ENCODE results near the gene CRIP1. TPM values are rescaled to one million over a fixed set of nuclear protein-coding genes. Genes with fewer than 3 reads are reported as not detected.

Gene CRIP1
- total and polyA plus RNA-seq, 2 experiments from 2014 or later: 1.8 to 14.7 TPM

- H3K4me1 ChIP-seq (ENCODE audit: insufficient read depth): peaks cover 7% of the 10 kb centered on the region
- H3K9me3 ChIP-seq (ENCODE audit: low read depth): no peaks in the 10 kb centered on the region
- H3K27ac ChIP-seq: no peak overlapping the region
- no peaks in the 10 kb centered on the region for H3K79me2 ChIP-seq
- DNase-seq (ENCODE audit: low spot score): peak; percentile 7
- H4K20me1 ChIP-seq (ENCODE audit: insufficient read depth, poor library complexity, severe bottlenecking): no peaks in the 10 kb centered on the region
- no peak overlapping the region for H3K4me2 ChIP-seq
- H3K9me2 ChIP-seq (replicated peaks; ENCODE audit: insufficient read depth): no peaks in the 10 kb centered on the region
- WGBS (ENCODE audit: low lambda C conversion rate, missing lambda C conversion rate): 85% methylated on average over 18 of the region's 20 CpGs
- TF ChIP-seq EZH2 (IDR thresholded peaks at IDR 0.05; ENCODE audit: borderline replicate concordance): no peak
- TF ChIP-seq EZH2phosphoT487 (IDR thresholded peaks at IDR 0.05; ENCODE audit: low read depth, severe bottlenecking, unreplicated experiment): no peak
- no peak for TF ChIP-seq CTCF (IDR thresholded peaks at IDR 0.05; ENCODE audit: poor library complexity)
- no peaks in the 10 kb centered on the region for H3K27me3 ChIP-seq
- H2AFZ ChIP-seq: no peak overlapping the region
- no peaks in the 10 kb centered on the region for H3K36me3 ChIP-seq (replicated peaks; ENCODE audit: insufficient read depth, low read depth)
- no peak overlapping the region for H3K4me3 ChIP-seq
Measured at GRCh38 chr14:105492971-105493871, 6.5 kb downstream of the CRIP1 start.

GRCh38 chr14:105493921-105494605 lies 7.4 kb downstream of the CRIP1 start:
- peak; percentile 2 for DNase-seq (ENCODE audit: low spot score)
- no peak for TF ChIP-seq CTCF (IDR thresholded peaks at IDR 0.05; ENCODE audit: poor library complexity)
- no peak for TF ChIP-seq EZH2phosphoT487 (IDR thresholded peaks at IDR 0.05; ENCODE audit: low read depth, severe bottlenecking, unreplicated experiment)
- no peak for TF ChIP-seq EZH2 (IDR thresholded peaks at IDR 0.05; ENCODE audit: borderline replicate concordance)
- WGBS (ENCODE audit: low lambda C conversion rate, missing lambda C conversion rate): 86% methylated on average over 15 of the region's 16 CpGs

GRCh38 chr14:105494606-105494929 lies 7.9 kb downstream of the CRIP1 start:
- Histone ChIP-seq H3K27me3 (no peaks in the 10 kb centered on the region), H3K4me1 (ENCODE audit: insufficient read depth) (no peaks in the 10 kb centered on the region), H3K9me3 (ENCODE audit: low read depth) (no peaks in the 10 kb centered on the region), H3K9me2 (replicated peaks; ENCODE audit: insufficient read depth) (no peaks in the 10 kb centered on the region), H2AFZ (no peak overlapping the region), H3K79me2 (no peaks in the 10 kb centered on the region), H3K27ac (no peak overlapping the region), H3K36me3 (replicated peaks; ENCODE audit: insufficient read depth, low read depth) (no peaks in the 10 kb centered on the region), H3K4me2 (no peak overlapping the region), H3K4me3 (no peak overlapping the region), H4K20me1 (ENCODE audit: insufficient read depth, poor library complexity, severe bottlenecking) (no peaks in the 10 kb centered on the region)
- no peak for TF ChIP-seq CTCF (IDR thresholded peaks at IDR 0.05; ENCODE audit: poor library complexity)
- TF ChIP-seq EZH2phosphoT487 (IDR thresholded peaks at IDR 0.05; ENCODE audit: low read depth, severe bottlenecking, unreplicated experiment): no peak
- TF ChIP-seq EZH2 (IDR thresholded peaks at IDR 0.05; ENCODE audit: borderline replicate concordance): no peak
- 94% methylated on average over 6 of the region's 6 CpGs for WGBS (ENCODE audit: low lambda C conversion rate, missing lambda C conversion rate)
- no peak for DNase-seq (ENCODE audit: low spot score)

More at GRCh38 chr14:105493921-105494605, 7.4 kb downstream of the CRIP1 start:
- Histone ChIP-seq H3K79me2 (no peaks in the 10 kb centered on the region), H3K9me2 (replicated peaks; ENCODE audit: insufficient read depth) (no peaks in the 10 kb centered on the region), H3K4me1 (ENCODE audit: insufficient read depth) (peaks cover 5% of the 10 kb centered on the region), H3K9me3 (ENCODE audit: low read depth) (no peaks in the 10 kb centered on the region), H3K27ac (no peak overlapping the region), H3K36me3 (replicated peaks; ENCODE audit: insufficient read depth, low read depth) (no peaks in the 10 kb centered on the region), H4K20me1 (ENCODE audit: insufficient read depth, poor library complexity, severe bottlenecking) (no peaks in the 10 kb centered on the region), H2AFZ (no peak overlapping the region), H3K4me3 (no peak overlapping the region), H3K4me2 (no peak overlapping the region), H3K27me3 (no peaks in the 10 kb centered on the region)
